HG03066 (cell line): ENCODE data around the gene CPAMD8.
A peak's percentile ranks its signal among the peaks of the same experiment; 100 is the strongest.

Experiments used
- ATAC-seq: cut with Tn5 transposase; IDR thresholded peaks from one replicate; pipeline ENCODE4 v1.9.1; 2021; ENCODE audit warnings: low read depth; ENCODE audit not compliant: unreplicated experiment

CPAMD8 gene

GRCh38 chr19:16922949-16923348 lies 103.7 kb downstream of the CPAMD8 start:
- ATAC-seq = no peak

- no peak for ATAC-seq
Observed at GRCh38 chr19:16922592-16922934, 104.0 kb downstream of the CPAMD8 start.

- no peak for ATAC-seq
Observed at GRCh38 chr19:16921766-16922591, 104.6 kb downstream of the CPAMD8 start.

- ATAC-seq = no peak
Observed at GRCh38 chr19:16920816-16921529, 105.6 kb downstream of the CPAMD8 start.

DNA sequence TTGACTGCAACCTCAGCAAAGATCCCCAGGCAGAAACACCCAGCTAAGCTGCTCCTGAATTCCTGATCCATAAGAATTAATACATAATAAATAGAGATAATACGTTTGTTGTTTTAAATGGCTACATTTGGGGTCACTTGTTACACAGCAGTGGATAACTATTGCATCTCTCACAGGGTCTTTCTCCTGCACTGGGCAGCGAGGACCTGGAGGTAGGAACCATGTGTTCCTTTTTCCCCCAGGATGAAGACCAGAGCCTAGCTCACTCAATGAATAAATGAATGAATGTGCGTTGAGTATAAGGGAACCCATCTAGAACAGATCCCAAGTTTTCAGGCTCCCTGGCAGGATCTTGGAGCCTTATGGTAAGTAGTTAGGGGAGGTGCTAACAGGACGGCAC lies 107.1 kb downstream of the CPAMD8 start:
- no peak for ATAC-seq

DNA sequence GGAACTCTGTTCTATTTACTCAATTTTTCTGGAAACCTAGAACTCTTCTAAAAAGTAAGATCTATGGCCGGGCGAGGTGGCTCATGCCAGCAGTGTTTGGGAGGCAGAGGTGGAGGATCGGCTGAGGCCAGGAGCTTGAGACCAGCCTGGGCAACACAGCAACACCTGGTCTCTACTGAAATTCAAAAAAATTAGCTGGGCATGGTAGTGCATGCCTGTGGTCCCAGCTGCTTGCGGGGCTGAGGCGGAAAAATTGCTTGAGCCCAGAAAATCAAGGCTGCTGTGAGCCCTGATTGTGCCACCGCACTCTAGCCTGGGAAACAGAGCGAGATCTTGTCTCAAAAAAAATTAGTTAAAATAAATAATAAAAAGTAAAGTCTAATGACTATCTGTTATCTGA lies 109.2 kb downstream of the CPAMD8 start:
- ATAC-seq = no peak

- no peak for ATAC-seq
Observed at GRCh38 chr19:16915734-16916133, 110.9 kb downstream of the CPAMD8 start.

DNA sequence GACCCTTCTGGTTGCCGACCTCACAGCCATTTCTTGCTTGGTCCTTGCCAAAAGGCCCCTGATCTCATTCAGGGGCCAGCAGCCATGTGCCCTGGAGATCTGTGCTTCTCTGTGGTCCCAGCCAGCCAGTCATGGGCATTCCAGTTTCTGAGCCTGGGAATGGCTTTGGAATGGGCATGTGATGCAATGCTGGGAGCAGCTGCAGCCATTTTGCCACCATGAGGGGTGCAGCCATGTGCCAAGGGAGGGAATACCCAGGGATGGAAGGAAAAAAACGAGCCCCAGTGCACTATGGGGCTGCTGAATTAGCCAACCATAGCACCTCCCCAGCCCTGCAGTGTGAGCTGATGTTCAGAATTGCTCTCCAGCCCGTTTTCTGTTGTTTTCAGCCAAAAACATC lies 111.5 kb downstream of the CPAMD8 start:
- no peak for ATAC-seq

DNA sequence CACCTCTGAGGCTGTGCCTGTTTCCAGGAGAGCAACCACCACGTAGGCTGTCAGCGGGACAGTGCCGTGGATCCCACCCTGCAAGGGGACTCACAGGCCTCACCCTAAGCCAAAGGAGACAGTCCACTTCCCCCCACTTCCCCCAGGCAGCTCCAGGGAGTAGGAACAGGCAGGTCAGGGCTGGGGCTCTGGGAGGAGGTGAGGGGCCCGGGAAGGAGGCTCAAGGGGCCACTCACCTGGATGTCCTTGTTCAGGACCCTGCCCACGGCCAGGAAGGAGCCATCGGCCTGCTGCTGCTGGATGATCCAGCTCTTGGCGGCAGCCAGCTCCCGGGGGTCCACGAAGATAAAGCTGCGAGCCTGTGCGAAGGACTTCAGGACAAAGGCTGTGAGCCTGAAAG lies 112.2 kb downstream of the CPAMD8 start:
- no peak for ATAC-seq

DNA sequence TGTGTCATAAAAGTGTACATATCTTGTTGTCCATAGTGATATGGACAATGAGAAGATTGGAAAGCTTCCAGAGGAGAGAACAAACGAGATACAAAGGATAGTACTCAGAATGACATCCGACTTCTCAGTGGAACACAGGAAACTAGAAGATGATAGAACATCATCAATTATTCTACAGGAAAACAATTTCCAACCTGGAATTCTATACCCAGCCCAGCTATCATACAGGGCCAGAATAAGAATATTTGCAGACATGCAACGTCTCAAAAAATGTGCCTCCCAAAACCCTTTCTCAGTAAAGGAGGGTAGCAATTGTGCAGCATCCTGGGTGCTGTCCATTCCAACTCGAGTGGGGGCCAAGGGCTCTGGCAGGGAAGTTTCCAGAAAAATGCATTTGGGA lies 113.8 kb downstream of the CPAMD8 start:
- ATAC-seq = no peak

- ATAC-seq = no peak
Observed at GRCh38 chr19:16911046-16911445, 115.6 kb downstream of the CPAMD8 start.

- ATAC-seq = no peak
Observed at GRCh38 chr19:16908759-16909158, 117.9 kb downstream of the CPAMD8 start.

- no peak for ATAC-seq
Observed at GRCh38 chr19:16904599-16904998, 122.0 kb downstream of the CPAMD8 start.

DNA sequence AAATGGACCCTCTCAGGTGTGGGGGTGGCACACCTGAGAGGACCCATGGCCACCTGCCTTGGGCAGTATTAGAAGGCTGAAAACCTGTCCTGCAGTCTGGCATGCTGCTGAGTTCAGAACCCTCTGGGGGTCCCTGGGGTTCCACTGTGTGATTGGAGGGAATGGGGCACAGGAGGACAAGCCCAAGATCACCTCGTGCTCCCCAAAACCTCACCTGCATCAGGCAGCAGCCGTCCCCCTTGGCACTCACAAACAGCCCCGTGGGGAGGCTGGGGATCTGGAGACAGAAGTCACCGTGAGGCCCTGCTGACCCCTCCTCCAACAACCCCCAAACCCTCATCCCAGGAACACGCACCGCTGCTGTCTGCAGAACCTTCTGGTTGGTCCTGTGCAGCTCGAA lies 123.3 kb downstream of the CPAMD8 start:
- ATAC-seq = no peak

DNA sequence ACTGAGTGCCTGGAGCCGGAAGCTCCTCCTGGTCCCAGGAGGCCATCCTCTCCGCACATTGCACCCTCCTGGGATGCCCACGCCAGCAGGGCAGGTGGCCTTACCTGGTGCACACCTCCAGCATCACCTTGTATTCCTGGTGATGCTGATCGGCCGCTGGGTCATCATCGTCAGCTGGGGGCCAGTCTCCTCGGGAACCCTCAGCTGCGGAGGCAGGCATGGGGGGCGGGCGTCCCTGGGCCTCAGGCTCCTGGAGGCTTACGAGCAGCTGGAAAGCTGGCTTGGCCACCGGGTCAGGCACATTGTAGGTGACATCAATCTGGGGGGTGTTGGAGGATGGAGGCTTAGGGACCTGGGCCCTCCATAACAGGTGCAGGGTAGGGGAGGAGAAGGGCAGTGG lies 124.1 kb downstream of the CPAMD8 start:
- no peak for ATAC-seq

GRCh38 chr19:16901491-16902175 lies 125.0 kb downstream of the CPAMD8 start:
- ATAC-seq = no peak

DNA sequence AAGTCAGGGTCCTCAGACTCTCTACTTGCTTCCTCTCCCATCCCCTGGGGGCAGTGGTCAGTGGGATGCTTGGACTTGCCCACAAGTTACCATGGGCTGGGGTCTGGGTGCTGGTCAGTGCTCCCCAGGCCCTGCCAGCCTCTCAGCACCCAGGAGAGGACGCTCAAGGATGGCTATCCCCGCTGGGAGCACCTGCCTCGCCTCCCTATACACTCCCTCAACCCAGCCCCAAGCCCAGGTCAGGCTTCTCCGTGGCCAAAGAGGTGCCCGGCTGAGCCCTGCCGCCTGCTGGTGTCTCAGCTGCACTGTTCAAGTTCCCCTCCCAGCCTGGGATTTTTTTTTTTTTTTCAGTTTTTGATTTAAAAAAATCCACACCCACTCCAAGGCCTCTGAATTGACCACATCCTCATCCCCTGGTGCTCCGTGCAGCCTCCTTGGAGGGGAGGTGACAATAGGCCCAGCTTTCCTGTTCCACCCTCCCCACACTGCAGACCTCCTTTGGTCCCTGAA lies 127.0 kb downstream of the CPAMD8 start:
- ATAC-seq = no peak

- ATAC-seq = no peak
Observed at GRCh38 chr19:16898361-16899015, 128.1 kb downstream of the CPAMD8 start.

GRCh38 chr19:16897856-16898161 lies 128.8 kb downstream of the CPAMD8 start:
- ATAC-seq = no peak

DNA sequence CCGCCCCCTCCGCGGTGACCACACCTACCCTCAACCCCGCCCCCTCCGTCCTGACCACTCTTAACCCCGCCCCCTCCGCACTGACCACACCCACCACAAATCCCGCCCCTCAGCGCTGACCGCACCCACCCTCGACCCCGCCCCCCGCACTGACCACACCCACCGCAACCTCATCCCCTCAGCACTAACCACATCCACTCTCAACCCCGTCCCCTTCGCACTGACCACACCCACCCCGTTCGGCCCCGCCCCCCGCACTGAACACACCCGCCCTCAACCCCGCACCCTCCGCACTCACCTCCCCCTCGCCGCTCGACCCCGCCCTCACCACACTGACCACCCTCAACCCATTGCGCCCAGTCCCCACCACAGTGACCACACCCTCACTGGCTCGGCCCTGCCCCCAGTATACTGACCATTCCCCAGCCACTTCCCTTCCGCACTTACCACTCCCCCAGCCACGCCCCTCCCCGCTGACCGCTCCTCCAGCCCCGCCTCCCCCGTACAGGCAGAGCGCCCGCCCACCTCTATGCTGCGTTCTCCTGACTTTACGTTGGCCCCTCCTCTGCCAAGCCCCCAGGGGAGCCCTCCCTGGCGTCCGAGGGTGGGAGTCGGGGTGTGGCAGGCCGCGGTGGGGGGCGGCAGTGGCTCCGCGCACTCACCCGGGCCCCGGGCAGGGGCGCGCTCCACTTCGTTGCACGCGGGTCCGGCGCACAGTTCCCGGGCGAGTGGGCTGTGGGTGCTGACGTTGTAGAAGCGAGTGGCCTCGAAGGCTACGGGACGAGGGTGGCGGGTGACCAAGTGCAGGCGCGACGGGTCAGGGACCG lies 129.4 kb downstream of the CPAMD8 start:
- ATAC-seq = peak; percentile 45
